HG03139 (cell line): ENCODE results near the gene BPIFB4.
"Not testable (repeated sequence)": the region's sequence is repeated elsewhere in the genome, so short reads cannot be mapped to it uniquely, and the experiment has no call there.

ENCODE experiments used
- ATAC-seq: cut with Tn5 transposase; IDR thresholded peaks from one replicate; pipeline ENCODE4 v1.9.1; 2021; ENCODE audit not compliant: unreplicated experiment

The BPIFB4 gene

GRCh38 chr20:33079259-33079658 is at the start of gene BPIFB4:
TSS of gene BPIFB4 (plus strand) at chr20:33079643. CDS start at chr20:33081527, 1,884 bp downstream.
- ATAC-seq, result no peak

- ATAC-seq, result no peak
These were observed 49.4 kb upstream of the BPIFB4 start for GRCh38 chr20:33030076-33030475.

GRCh38 chr20:33030569-33030968 is 48.9 kb upstream of the BPIFB4 start:
- no peak for ATAC-seq

DNA sequence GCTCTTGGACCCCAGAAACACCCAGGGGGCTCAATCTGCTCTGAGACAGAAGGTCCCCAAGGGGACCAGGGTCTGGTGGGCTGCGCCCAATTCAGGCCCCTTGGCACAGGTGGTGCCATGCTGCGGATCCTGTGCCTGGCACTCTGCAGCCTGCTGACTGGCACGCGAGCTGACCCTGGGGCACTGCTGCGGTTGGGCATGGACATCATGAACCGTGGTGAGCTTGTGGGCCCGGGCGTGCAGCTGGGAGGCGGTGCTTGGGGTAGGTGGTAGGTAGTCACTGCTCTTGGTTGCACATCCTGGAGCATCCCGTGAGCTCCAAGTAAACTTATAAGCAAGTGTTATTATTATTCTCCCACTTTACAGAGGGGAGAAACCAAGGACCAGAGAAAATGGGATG is 47.9 kb upstream of the BPIFB4 start, which contains the start of gene BPIFB6:
TSS of gene BPIFB6 (plus strand) at position 118 of the 400 bp plus-strand sequence. CDS start at position 118, 0 bp downstream.
- no peak for ATAC-seq

GRCh38 chr20:33032555-33032954 is 46.9 kb upstream of the BPIFB4 start:
- no peak for ATAC-seq

GRCh38 chr20:33033381-33033780 is 46.1 kb upstream of the BPIFB4 start:
- no peak for ATAC-seq

GRCh38 chr20:33034115-33034514 is 45.3 kb upstream of the BPIFB4 start:
- ATAC-seq, result no peak

DNA sequence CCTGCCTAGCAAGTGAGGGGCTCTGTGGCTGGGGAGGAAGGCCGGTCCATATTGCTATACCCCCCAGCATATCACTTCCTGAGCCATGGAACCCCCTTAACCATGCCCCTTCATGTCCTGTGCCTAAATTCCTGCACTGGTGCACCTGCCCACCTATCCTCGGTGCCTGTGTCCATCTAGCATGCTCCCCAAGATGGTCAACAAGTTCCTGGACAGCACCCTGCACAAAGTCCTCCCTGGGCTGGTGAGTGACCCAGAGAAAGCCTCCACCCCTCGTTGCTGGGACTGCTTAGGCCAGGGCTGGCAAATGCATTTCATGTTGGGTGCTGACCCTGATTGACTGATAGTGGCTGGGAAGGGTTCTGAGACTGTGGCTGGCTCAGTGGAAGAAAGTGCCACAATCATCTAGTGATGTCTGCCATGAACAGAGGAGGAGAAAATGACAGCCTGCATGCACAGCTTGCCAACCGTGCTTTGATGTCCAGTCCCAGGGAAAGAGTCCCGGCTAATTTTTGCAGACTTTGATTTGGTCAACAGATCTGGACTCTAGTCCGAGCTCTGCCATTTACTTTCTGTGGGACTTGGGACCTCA is 44.4 kb upstream of the BPIFB4 start:
- ATAC-seq, result no peak

DNA sequence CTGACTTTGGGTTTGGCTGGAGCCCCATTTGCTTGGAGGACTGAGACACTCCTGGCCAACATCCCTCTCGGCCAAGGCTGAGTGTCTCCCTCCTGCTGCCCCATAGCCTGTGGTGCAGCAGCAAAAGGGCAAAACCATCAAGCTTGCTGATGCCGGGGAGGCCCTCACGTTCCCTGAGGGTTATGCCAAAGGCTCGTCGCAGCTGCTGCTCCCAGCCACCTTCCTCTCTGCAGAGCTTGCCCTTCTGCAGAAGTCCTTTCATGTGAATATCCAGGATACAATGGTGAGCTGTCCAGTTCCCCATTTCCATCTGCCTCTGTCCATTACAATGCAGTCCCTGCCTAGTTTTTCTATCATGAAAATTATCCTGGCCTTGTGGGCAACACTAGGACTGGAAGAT is 42.0 kb upstream of the BPIFB4 start:
- no peak for ATAC-seq

GRCh38 chr20:33038243-33038642 is 41.2 kb upstream of the BPIFB4 start:
- ATAC-seq, result no peak

DNA sequence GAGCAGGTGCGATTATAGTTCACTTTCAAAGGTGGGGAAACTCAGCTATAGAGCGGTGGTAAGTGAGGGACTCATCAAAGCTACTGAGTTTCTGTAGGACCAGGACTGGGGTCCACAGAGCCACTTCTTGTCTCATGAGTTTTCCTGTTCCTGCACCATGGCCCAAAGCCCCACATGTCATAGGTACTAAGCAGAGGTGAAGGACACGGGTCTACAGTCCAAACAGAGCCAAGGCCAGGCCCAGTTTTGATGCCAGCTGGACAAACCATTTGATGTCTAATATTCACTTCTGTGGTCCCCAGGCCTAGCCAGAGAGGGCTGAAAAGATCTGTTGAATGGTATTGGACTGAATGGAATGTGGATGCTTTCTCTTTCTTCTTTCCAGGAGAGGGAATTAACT is 37.0 kb upstream of the BPIFB4 start:
- ATAC-seq, result no peak

GRCh38 chr20:33042983-33043730 is 36.3 kb upstream of the BPIFB4 start:
- ATAC-seq, result no peak

GRCh38 chr20:33043731-33044181 is 35.7 kb upstream of the BPIFB4 start:
- no peak for ATAC-seq

GRCh38 chr20:33045129-33045721 is 34.2 kb upstream of the BPIFB4 start:
- ATAC-seq, result not testable (repeated sequence)

DNA sequence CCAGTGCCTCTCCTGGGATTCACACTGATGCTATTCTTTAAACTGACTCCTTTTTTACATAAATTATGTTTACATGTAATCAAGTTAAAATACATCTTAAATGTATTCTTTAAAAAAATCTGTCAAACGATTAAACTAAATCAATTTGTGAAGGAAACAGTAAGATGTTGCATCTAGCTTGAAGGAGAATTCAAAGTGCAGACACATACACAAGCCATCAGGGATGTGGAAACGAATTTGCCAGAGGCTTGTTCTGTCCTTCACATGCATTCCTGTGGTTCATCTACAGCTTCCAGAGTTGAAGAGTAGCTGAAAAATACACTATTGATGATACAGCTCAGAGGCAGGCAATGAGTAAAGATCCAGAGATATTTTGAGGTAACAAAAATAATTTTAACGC is 33.0 kb upstream of the BPIFB4 start:
- no peak for ATAC-seq

- ATAC-seq, result no peak
These were observed 28.1 kb upstream of the BPIFB4 start for GRCh38 chr20:33051333-33051732.

DNA sequence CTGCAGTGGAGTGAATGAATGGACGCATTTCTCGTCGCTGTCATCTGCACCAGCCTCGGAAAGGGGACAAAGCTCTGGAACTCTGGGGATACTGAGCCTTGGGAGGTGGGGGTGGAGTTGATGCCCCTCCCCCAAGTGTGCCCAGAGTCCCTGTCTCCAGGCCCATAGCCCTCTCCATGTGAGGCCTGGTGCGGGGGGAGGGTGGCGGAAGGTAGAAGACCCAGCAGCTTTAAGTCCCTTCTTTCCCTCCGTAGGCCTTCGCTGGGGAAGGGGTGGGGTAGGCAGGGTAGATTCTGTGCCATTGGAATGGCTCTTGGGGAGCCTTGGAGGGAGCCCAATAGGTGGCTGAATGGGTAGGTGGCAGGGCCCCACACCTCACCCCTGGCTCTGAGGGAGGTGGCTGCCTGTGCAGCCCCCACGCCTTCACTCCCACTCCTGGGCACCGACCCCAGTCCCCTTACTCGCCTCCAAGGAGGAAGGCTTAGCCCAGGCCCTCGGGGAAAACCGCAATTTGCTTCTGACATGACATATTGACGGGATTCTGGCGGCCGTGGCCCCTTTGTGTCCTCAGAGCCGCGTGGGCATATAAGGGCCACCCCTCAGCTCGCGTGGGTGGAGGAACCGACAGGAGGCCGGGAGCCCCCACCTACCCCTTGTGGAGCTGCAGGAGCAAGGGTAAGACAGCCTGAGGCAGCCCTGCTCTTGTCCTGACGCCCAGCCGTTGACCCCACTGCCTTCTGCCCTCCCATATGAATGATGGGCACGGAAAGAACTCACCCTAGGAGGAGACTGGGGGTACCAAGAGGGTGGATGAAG is 25.9 kb upstream of the BPIFB4 start, which contains the start of gene BPIFB3:
TSS of gene BPIFB3 (plus strand) at position 613 of the 816 bp plus-strand sequence. CDS start 1,533 bp downstream, outside the sequence.
- no peak for ATAC-seq

- no peak for ATAC-seq
These were observed 25.1 kb upstream of the BPIFB4 start for GRCh38 chr20:33054381-33054780.

GRCh38 chr20:33054791-33055190 is 24.7 kb upstream of the BPIFB4 start:
- ATAC-seq, result no peak

- ATAC-seq, result no peak
These were observed 20.3 kb upstream of the BPIFB4 start for GRCh38 chr20:33059136-33059535.

DNA sequence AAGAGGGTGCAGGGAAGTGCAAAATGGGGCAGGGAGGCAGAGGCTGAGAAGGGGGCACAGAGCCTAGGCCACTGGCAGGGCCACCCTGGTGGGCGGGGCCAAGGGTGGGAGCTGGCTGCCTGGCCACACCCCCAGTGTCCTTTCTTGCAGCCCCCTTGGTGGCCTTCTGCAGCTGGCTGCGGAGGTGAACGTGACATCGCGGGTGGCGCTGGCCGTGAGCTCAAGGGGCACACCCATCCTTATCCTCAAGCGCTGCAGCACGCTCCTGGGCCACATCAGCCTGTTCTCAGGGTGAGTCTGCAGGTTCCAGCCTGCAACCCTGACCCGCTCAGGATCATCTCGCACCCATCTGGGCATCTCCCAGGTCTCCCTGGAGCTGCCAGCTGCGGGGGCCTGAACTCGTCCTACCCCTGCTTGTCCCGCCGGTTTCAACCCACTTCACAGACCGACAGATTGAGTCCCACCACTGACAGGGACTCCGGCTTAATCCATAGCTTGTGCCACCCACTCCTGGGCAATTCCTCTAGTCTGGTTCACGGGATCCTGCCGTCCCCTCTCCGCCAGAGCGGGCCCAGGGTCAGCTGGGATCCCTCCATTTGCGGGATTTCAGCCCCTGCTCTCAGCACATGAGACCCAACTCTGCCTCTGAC is 19.6 kb upstream of the BPIFB4 start:
- no peak for ATAC-seq
